GM18951 (cell line): ENCODE results near the gene PPP1R3D.

Experiments
- POLR2A ChIP-seq: IDR thresholded peaks from 4 replicates; pipeline ENCODE4 v1.6.1; 2011; ENCODE audit warnings: mild to moderate bottlenecking; ENCODE audit not compliant: insufficient read length, insufficient read depth; ENCODE audit errors: extremely low read depth
- in situ Hi-C: fragments of 300-500 bp; cut with MboI; formaldehyde crosslinking; loops from one replicate; pipeline ENCODE4 v1.12.0; 2022; ENCODE audit warnings: low sequenced_read_pairs, mixed read lengths, inconsistent platforms; ENCODE audit not compliant: unreplicated experiment

Gene PPP1R3D

DNA sequence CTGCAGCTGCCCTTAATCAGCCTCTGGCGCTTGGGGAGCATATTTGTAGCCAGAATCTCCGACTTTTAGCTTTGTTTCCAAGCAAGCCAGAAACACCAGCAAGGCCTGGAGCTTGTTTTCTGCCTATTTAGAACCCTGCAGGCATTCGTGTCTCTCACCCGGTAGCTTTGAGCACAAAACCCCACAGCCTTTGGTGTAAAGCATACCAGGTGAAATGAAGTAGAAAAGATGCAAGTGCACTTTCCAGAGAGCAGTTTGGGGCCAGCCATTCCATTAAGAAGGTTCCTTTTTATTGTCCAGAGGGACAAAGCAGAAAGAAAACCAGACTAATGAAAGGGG, 820 bp upstream of the PPP1R3D start:
- no peak for TF ChIP-seq POLR2A
- in situ Hi-C loops, result no loop called here

GRCh38 chr20:59939879-59940128, 301 bp downstream of the PPP1R3D start:
- TF ChIP-seq POLR2A, result no peak
- in situ Hi-C loops, result no loop called here

GRCh38 chr20:59939052-59939878, 840 bp downstream of the PPP1R3D start:
- TF ChIP-seq POLR2A, result no peak
- in situ Hi-C loops, result no loop called here

- in situ Hi-C loops, result no loop called here
- TF ChIP-seq POLR2A, result no peak
Observed at GRCh38 chr20:59938696-59939051, 1.4 kb downstream of the PPP1R3D start.

GRCh38 chr20:59938221-59938620, 1.9 kb downstream of the PPP1R3D start:
- no peak for TF ChIP-seq POLR2A
- in situ Hi-C loops, result no loop called here

DNA sequence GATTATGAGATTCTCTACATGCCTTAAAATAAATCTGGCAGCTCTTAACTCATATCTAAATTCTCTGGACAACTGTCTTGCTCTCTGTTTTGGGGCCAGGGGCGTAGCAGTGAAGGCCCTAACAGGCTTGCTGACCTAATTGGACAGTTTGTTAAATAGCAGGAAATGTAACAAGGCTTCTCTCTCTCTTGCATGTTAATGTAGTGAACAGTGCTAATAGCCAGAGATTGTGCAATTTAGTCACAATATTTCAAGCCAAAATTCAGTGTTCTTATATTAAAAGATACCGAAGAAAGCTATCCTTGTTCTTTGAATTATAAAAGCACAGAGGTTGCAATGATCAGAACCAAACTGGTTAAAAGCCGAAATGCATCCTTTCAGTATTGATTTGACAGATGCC, 3.0 kb downstream of the PPP1R3D start:
- TF ChIP-seq POLR2A, result no peak
- in situ Hi-C loops, result no loop called here

GRCh38 chr20:59936409-59936808, 3.7 kb downstream of the PPP1R3D start:
- in situ Hi-C loops, result no loop called here
- no peak for TF ChIP-seq POLR2A

- no peak for TF ChIP-seq POLR2A
- in situ Hi-C loops, result no loop called here
Observed at GRCh38 chr20:59935457-59936185, 4.5 kb downstream of the PPP1R3D start.

DNA sequence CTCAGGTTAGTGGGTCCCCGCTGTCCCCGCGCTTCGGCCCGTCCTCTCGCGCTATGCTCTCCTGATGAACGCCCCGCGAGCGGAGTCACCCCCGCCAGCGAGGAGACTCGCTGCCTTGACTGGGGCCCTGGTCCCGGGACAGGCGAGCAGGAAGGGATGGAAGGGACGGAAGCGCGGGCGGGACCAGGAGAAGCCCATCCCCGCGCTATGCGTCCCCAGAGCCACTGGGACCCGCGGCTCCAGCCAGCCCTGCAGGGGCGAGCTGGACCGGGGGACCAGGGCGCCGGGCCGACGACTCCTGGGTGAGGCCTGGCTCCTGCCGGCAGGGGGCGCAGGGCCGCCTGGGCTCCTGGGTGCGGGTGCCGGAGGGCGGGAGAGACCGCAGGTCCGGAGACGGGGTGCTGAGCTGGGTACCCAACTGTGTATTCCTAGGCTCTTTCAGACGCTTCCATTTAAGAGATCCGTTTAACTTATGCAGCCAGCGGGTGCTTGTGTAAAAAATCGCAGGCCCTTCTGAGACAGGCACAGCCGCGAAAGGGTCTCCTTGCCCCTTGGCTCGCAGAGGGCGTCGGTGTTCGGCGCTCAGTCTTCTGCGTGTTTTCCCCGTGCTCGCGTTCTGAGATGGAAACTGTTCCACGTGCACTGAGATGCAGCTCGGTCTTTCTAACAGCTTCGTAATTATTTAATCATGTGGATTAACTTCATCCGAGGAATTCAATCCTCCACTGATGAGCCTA, 6.1 kb downstream of the PPP1R3D start:
- TF ChIP-seq POLR2A, result no peak
- in situ Hi-C loops, result no loop called here

- in situ Hi-C loops, result no loop called here
- TF ChIP-seq POLR2A, result no peak
Observed at GRCh38 chr20:59933296-59933848, 6.7 kb downstream of the PPP1R3D start, which contains the start of gene SYCP2. SYCP2 (minus strand) TSS chr20:59933637; CDS start chr20:59922413, 11,224 bp downstream.

- no peak for TF ChIP-seq POLR2A
- in situ Hi-C loops, result no loop called here
Observed at GRCh38 chr20:59932616-59933295, 7.3 kb downstream of the PPP1R3D start.

DNA sequence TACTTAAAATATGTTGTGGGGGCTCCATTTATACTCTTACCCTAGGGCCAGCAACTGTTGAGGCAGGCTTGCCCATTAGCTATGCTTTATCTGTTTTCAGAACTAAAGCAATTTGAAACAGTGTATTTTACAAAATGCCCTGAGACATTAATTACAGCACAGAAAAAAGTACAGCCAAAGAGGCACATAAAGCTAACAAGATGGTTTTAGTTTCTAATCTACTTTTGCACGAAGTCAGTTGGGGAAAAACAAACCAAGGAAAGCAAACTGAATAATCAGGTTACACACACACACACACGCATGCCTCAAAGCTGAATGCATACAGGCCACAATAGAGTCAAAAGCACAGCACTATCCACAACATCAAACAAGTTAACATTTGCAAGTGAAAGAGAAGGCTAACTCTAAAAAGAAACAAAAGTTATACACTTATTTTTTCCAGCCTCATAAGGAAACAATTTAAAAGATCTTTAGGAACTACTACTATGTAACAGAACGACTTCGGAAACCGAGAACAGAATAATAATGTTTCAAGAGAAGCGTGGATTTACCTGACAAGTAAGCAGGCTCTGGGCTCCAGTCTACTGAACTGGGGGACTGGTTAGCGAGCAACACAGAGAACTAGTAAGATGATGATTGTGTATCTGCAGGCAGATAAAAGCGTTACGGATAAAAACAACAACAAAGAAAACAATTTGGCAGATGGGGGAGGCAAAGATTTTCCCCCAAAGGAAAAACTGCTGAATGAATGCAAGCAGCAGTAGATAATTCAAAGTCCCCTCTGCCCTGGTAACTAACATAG, 8.4 kb downstream of the PPP1R3D start:
- in situ Hi-C loops, result no loop called here
- no peak for TF ChIP-seq POLR2A
